Activated naive CD4-positive, alpha-beta T cell treated with Interleukin-2 at 50 U/mL for 16 hours (primary cell): ENCODE data around the gene MUC5AC.
"Not testable (repeated sequence)": the region's sequence is repeated elsewhere in the genome, so short reads cannot be mapped to it uniquely, and the experiment has no call there.

Source experiments
- DNase-seq: peaks from one replicate; pipeline ENCODE4 v3.0.0-alpha.2; 2020

MUC5AC gene

GRCh38 chr11:1162491-1163311 is 4.9 kb downstream of the MUC5AC start:
- no peak for DNase-seq

GRCh38 chr11:1163321-1163910 is 5.7 kb downstream of the MUC5AC start:
- DNase-seq, result no peak

- no peak for DNase-seq
Observed at GRCh38 chr11:1163911-1164735, 6.4 kb downstream of the MUC5AC start.

GRCh38 chr11:1164779-1165255 is 7.1 kb downstream of the MUC5AC start:
- DNase-seq, result not testable (repeated sequence)

DNA sequence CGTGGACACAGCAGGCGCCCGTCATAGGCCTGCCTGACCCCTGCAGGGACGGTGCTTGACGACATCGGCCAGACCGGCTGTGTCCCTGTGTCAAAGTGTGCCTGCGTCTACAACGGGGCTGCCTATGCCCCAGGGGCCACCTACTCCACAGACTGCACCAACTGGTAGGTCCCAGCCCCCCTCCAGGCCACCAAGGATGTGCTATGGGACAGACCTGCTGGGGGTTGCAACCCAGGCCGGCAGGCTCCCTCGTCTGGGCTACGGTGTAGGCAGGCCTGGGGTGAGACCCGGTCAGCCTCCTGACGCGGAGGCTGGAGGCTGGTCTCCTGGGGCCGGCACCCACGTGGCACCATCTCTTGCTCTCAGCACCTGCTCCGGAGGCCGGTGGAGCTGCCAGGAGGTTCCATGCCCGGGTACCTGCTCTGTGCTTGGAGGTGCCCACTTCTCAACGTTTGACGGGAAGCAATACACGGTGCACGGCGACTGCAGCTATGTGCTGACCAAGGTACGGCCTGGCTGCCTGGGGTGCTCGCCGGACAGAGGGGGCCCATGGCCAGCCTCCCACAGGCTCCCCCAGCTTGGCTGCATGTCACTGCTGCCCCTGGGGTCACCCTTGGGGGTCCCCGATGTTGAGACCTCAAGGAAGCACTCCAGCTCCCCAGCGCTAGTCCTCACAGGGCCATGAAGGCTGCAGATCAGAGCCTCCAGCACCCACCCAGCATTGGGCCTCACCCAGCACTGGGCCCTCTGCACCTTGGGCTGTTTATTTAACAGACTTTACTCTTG is 7.7 kb downstream of the MUC5AC start:
- no peak for DNase-seq

GRCh38 chr11:1167256-1167655 is 9.5 kb downstream of the MUC5AC start:
- no peak for DNase-seq

DNA sequence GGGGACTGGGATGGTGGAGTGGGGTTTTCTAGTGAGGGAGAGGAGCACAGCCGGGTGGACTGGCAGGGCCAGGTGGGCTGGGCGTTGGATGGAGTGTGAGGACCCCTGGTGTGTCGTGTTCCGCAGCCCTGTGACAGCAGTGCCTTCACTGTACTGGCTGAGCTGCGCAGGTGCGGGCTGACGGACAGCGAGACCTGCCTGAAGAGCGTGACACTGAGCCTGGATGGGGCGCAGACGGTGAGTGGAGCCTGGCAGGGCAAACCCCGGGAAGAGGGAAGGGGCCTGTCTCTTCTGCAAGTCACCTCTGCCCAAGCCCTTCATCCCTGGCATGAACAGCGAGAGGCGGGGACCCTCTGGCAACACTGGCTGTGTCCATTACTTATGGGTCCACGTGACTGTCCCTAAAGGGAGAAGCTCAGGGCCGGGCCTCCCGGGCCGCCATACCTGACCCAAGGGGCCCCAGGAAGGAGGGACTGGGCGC is 10.0 kb downstream of the MUC5AC start:
- DNase-seq, result no peak

DNA sequence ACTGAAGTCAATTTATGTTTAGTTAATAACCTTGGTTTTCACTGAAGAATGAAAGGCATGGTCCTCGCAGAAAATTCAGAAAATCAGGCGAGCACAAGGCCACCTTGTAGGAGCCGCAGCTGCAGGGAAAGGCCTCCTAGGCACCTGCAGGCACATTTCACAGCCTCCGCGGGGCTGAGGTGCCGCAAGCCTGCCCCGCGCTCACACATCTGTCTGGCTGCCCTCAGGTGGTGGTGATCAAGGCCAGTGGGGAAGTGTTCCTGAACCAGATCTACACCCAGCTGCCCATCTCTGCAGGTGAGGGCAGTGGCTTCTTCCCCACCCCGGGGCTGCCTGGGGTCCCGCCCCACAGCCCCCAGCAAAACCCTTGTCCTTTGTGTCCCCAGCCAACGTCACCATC is 10.5 kb downstream of the MUC5AC start:
- no peak for DNase-seq

- no peak for DNase-seq
Observed at GRCh38 chr11:1168721-1169161, 11.0 kb downstream of the MUC5AC start.

DNA sequence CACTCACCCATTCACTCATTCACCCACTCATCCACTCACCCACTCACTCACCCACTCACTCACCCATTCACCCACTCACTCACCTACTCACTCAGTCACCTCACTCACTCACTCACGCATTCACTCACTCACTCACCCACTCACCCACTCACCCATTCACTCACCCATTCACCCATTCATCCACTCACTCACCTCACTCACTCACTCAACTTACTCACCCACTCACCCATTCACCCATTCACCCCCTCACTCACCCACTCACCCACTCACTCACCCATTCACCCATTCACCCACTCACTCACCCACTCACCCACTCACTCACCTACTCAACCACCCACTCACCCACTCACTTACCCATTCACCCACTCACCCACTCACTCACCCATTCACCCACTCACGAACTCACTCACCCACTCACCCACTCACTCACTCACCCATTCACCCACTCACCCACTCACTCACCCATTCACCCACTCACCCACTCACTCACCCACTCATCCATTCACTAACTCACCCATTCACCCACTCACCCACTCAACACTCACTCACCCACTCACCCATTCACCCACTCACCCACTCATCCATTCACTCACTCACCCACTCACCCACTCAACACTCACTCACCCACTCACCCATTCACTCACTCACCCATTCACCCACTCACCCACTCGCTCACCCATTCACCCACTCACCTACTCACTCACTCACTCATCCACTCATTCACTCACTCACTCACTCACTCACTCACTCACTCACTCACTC is 13.7 kb downstream of the MUC5AC start:
- no peak for DNase-seq

DNA sequence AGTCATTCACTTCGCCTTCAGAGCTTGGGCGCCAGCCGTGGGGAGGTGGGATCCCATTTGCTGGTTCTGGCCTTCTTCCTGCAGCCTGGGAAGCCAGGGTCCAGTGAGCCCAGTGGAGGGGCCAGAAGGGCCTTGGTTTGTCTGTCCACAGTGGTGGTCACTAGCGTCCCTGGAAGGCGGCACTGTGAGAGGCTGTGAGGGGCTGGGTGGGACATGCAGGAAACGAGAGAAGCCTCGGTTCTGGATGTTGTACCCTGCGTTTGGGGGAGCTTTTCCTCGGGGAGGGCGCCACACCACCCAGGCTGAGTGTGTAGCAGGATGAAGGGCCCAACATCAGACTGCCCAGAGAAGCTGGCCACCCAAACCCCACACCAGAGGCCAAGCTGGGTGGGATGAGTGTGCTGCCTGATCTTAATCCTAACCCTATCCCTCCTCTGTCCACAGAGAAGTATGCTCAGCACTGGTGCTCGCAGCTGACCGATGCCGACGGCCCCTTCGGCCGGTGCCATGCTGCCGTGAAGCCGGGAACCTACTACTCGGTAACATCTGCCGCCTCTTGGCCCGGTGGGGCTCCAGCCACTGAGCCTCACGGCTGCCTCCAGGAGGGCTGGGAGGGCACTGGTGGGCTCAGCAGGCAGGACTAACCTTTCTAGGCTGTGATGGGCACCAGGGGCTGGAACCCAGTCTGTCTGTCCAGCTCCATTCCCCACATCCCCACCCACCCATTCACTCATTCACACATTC is 14.4 kb downstream of the MUC5AC start:
- no peak for DNase-seq

DNA sequence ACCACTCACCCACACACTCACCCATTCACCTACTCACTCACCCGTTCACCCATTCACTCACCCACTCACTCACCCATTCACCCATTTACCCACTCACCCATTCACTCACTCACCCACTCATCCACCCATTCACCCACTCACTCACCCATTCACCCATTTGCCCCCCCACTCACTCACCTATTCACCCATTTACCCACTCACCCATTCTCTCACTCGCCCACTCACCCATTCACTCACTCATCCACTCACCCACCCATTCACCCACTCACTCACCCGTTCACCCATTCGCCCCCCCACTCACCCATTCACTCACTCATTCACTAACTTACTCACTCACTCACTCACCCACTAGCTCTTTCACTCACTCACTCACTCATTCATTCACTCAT is 15.0 kb downstream of the MUC5AC start:
- no peak for DNase-seq

GRCh38 chr11:1173396-1173795 is 15.6 kb downstream of the MUC5AC start:
- DNase-seq, result not testable (repeated sequence)

DNA sequence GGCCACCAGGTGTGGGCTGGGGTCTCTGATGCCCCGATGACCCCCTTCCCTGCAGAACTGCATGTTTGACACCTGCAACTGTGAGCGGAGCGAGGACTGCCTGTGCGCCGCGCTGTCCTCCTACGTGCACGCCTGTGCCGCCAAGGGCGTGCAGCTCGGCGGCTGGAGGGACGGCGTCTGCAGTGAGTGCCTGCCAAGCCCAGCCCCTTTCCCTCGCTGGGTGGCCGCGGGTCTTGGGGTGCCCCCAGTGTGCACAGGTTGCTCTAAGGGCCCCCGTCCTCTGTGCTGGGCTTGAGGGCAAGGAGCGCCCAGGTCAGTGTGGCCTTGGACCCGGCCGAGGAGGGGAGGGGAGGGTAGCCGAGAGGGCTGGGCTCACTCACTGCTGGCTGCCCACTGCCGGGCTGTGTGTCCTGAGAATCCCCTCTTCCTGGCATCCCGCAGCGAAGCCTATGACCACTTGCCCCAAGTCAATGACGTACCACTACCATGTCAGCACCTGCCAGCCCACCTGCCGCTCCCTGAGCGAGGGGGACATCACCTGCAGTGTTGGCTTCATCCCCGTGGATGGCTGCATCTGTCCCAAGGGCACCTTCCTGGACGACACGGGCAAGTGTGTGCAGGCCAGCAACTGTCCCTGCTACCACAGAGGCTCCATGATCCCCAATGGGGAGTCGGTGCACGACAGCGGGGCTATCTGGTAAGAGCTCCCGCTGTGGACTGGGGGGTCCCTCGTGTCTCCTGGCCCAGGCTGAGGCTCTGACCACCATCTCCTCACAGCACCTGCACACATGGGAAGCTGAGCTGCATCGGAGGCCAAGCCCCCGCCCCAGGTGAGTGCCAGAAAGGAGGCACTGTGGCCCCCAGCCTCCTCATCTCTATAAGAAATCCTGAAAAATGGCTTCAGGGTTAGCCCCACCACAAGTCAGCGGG is 17.0 kb downstream of the MUC5AC start:
- no peak for DNase-seq

- no peak for DNase-seq
Observed at GRCh38 chr11:1175461-1176223, 17.9 kb downstream of the MUC5AC start.

DNA sequence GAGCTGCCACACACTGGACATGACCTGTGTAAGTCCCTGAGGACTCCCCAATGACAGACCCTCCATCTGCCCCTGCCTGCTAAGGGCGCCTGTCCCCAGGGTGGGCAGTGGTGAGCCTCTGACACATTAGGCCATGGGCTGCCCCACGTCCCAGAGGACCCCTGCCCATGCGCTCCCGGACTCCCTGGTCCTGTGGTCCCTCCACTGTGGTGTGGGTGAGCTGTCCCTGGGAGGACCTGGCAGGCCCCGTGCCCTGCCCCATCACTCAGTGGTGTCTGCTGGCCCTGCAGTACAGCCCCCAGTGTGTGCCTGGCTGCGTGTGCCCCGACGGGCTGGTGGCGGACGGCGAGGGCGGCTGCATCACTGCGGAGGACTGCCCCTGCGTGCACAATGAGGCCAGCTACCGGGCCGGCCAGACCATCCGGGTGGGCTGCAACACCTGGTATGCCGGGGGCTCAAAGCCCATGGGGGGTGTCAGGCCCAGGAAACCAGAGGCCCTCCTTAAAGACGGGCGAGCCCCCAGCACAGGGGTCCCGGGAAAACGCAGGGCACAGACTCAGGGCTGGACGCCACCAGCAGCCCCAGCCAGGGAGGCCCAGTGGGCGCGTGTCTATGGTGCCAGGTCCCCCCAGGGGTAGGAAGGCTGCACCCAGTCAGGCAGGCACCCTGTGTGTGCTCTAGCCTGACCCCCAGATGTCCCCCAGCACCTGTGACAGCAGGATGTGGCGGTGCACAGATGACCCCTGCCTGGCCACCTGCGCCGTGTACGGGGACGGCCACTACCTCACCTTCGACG is 18.7 kb downstream of the MUC5AC start:
- no peak for DNase-seq

DNA sequence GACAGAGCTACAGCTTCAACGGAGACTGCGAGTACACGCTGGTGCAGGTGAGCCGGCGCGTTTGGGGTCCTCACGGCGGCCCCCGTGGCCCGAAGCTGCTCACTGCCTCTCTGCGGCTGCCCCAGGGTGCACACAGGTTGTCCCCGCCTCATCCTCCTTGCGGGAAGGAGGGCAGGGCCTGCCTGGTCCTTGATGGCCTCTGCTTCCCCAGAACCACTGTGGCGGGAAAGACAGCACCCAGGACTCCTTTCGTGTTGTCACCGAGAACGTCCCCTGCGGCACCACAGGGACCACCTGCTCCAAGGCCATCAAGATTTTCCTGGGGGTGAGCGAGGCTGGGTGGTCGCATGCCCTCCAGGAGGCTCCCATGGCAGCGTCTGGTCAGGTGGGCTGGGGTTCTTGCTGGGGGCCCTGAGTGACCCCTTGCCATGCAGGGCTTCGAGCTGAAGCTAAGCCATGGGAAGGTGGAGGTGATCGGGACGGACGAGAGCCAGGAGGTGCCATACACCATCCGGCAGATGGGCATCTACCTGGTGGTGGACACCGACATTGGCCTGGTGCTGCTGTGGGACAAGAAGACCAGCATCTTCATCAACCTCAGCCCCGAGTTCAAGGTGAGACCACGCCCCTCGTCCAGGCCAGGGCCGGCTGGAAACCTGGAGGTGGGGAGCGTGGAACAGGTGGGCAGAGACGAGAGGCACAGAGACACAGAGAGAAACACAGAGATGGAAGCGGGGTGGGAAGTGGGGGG is 19.4 kb downstream of the MUC5AC start:
- no peak for DNase-seq

DNA sequence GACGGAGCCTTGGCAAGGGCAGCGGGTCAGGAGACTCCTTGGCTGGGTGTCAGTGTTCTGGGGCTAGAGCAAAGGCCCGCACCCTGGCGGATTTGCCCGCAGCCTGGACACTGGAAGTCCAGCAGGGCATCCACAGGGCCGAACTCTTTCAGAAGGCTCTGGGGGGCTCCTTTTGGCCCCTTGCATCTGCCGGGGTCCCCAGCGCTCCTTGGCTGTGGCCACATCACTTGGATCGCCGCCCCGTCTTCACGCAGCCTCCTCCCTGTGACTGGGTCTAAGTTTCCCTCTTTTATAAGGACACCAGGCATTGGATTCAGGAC is 20.0 kb downstream of the MUC5AC start:
- DNase-seq, result no peak
